Calu3 (cell line): Measurements from ENCODE around the gene AIP. TPM values are rescaled to one million over a fixed set of nuclear protein-coding genes. Genes with fewer than 3 reads are reported as not detected.
"Not testable (repeated sequence)": the region's sequence is repeated elsewhere in the genome, so short reads cannot be mapped to it uniquely, and the experiment has no call there.

Experiments
- BruUV-seq: library from RNA; stranded (reverse); fragments of 400-500 nt; replicated peaks from 2 replicates; lab custom pipeline; 2021; lab: Mats Ljungman, UMichigan
- CTCF ChIA-PET: fragments of 300-600 bp; sonication (Branson Sonifier 250); formaldehyde crosslinking; loops from one replicate; lab custom pipeline; 2022; ENCODE audit warnings: antibody characterized with exemption; lab: Charles Lee
- DNase-seq: peaks from one replicate; pipeline ENCODE4 v3.0.0; 2022
- H3K27ac Mint-ChIP-seq: one replicate; pipeline ENCODE4 v1.8.0; 2022; ENCODE audit warnings: mixed read lengths; ENCODE audit not compliant: unreplicated experiment
- H3K27me3 Mint-ChIP-seq: one replicate; pipeline ENCODE4 v1.8.0; 2022; ENCODE audit warnings: mixed read lengths; ENCODE audit not compliant: unreplicated experiment
- H3K36me3 Mint-ChIP-seq: one replicate; pipeline ENCODE4 v1.8.0; 2022; ENCODE audit warnings: mild to moderate bottlenecking, moderate library complexity, mixed read lengths; ENCODE audit not compliant: insufficient read depth, unreplicated experiment
- H3K4me1 Mint-ChIP-seq: one replicate; pipeline ENCODE4 v1.8.0; 2022; ENCODE audit warnings: mild to moderate bottlenecking, low read depth, mixed read lengths; ENCODE audit not compliant: unreplicated experiment
- H3K4me3 Mint-ChIP-seq: one replicate; pipeline ENCODE4 v1.8.0; 2022; ENCODE audit warnings: mild to moderate bottlenecking, low read depth, moderate library complexity, mixed read lengths; ENCODE audit not compliant: unreplicated experiment
- H3K9me3 Mint-ChIP-seq: one replicate; pipeline ENCODE4 v1.8.0; 2022; ENCODE audit warnings: low read depth, mixed read lengths; ENCODE audit not compliant: unreplicated experiment
- intact Hi-C: fragments of 100-400 bp; cut with micrococcal nuclease; formaldehyde crosslinking; loops from one replicate; pipeline ENCODE4 v1.10.0; 2022; ENCODE audit not compliant: unreplicated experiment
- total RNA-seq: library from RNA; stranded (reverse); gene quantifications from 2 replicates; pipeline ENCODE4 v1.2.3, GENCODE V29; 2022
- TF ChIP-seq, protein P1 (sequence below): fragments of 200-600 bp; IDR thresholded peaks from one replicate; pipeline ENCODE4 v1.8.0; 2022; ENCODE audit warnings: antibody characterized with exemption; ENCODE audit not compliant: unreplicated experiment

AIP gene
- total RNA-seq, 1 experiment from 2014 or later = 44.0 TPM

- BruUV-seq = TSS peak; percentile 15
- Mint-ChIP-seq H3K4me3 (peak within 1 kb of the TSS; percentile 85), H3K27me3 (peaks cover 10% of the 10 kb centered on the region), H3K4me1 (peaks cover 37% of the 10 kb centered on the region), H3K9me3 (no peaks in the 10 kb centered on the region), H3K27ac (peak within 1 kb of the TSS; percentile 64), H3K36me3 (peaks cover 47% of the 10 kb centered on the region)
- TF ChIP-seq, protein P1, sequence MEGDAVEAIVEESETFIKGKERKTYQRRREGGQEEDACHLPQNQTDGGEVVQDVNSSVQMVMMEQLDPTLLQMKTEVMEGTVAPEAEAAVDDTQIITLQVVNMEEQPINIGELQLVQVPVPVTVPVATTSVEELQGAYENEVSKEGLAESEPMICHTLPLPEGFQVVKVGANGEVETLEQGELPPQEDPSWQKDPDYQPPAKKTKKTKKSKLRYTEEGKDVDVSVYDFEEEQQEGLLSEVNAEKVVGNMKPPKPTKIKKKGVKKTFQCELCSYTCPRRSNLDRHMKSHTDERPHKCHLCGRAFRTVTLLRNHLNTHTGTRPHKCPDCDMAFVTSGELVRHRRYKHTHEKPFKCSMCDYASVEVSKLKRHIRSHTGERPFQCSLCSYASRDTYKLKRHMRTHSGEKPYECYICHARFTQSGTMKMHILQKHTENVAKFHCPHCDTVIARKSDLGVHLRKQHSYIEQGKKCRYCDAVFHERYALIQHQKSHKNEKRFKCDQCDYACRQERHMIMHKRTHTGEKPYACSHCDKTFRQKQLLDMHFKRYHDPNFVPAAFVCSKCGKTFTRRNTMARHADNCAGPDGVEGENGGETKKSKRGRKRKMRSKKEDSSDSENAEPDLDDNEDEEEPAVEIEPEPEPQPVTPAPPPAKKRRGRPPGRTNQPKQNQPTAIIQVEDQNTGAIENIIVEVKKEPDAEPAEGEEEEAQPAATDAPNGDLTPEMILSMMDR = peak; percentile 14
- CTCF ChIA-PET = interaction anchor here (0.6 to 2.6 kb wide), 6 partner anchors 10 to 158 kb away, joined by 3 to 10 read pairs (median 4); partner anchors contain the start of genes GPR152 and PPP1CA
- peak; percentile 93 for DNase-seq
- intact Hi-C loops = no loop called here
Measured at GRCh38 chr11:67468759-67469507, 13.9 kb upstream of the AIP start, which contains the start of gene TMEM134. TMEM134 (minus strand) TSS chr11:67469251; CDS start chr11:67469192, 59 bp downstream.

- Mint-ChIP-seq H3K27ac (no peak overlapping the region), H3K36me3 (peaks cover 42% of the 10 kb centered on the region), H3K9me3 (no peaks in the 10 kb centered on the region), H3K27me3 (peaks cover 10% of the 10 kb centered on the region), H3K4me1 (peaks cover 32% of the 10 kb centered on the region), H3K4me3 (peak overlapping the region; percentile 85)
- no TSS peak for BruUV-seq
- intact Hi-C loops = no loop called here
- TF ChIP-seq, protein P1 = no peak
- CTCF ChIA-PET = interaction anchor here (0.6 to 2.6 kb wide), 3 partner anchors 9 to 68 kb away, joined by 3 to 10 read pairs (median 4); partner anchors contain the start of genes GPR152 and PPP1CA
- DNase-seq = no peak
Measured at GRCh38 chr11:67469508-67469811, 13.4 kb upstream of the AIP start.

- peaks cover 10% of the 10 kb centered on the region for H3K27me3 Mint-ChIP-seq
Measured at GRCh38 chr11:67470337-67471002, 12.4 kb upstream of the AIP start.

GRCh38 chr11:67472882-67473281, 9.9 kb upstream of the AIP start:
- Mint-ChIP-seq H3K9me3 (no peaks in the 10 kb centered on the region), H3K27ac (no peak overlapping the region), H3K4me1 (peaks cover 14% of the 10 kb centered on the region), H3K36me3 (peaks cover 19% of the 10 kb centered on the region), H3K27me3 (peaks cover 10% of the 10 kb centered on the region), H3K4me3 (no peak overlapping the region)
- CTCF ChIA-PET = interaction anchor here (0.6 kb wide), 1 partner anchor 1218 kb away, joined by 4 read pairs; no protein-coding TSS in a partner anchor
- intact Hi-C loops = no loop called here
- TF ChIP-seq, protein P1 = no peak
- no TSS peak for BruUV-seq
- no peak for DNase-seq

More at GRCh38 chr11:67470337-67471002, 12.4 kb upstream of the AIP start:
- peak overlapping the region; percentile 26 for H3K27ac Mint-ChIP-seq
- DNase-seq = no peak
- no peaks in the 10 kb centered on the region for H3K9me3 Mint-ChIP-seq
- no TSS peak for BruUV-seq
- TF ChIP-seq, protein P1 = no peak
- peaks cover 25% of the 10 kb centered on the region for H3K4me1 Mint-ChIP-seq
- H3K4me3 Mint-ChIP-seq = no peak overlapping the region
- CTCF ChIA-PET = interaction anchor here (2.6 kb wide), 1 partner anchor 18 kb away, joined by 10 read pairs; the partner anchor contains the start of gene GPR152
- intact Hi-C loops = no loop called here
- peaks cover 31% of the 10 kb centered on the region for H3K36me3 Mint-ChIP-seq

DNA sequence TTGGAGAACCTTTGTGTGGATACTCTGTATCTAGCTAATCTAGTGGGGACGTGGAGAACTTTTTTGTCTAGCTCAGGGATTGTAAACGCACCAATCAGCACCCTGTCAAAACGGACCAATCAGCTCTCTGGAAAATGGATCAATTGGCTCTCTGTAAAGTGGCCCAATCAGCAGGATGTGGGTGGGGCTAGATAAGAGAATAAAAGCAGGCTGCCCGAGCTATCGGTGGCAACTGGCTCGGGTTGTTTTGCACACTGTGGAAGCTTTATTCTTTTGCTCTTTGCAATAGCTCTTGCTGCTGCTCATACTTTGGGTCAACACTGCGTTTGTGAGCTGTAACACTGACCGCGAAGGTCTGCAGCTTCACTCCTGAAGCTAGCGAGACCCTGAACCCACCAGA, 6.1 kb upstream of the AIP start:
- H3K27ac Mint-ChIP-seq, BruUV-seq, H3K27me3 Mint-ChIP-seq, H3K9me3 Mint-ChIP-seq, H3K4me3 Mint-ChIP-seq, intact Hi-C loops, DNase-seq, H3K36me3 Mint-ChIP-seq, H3K4me1 Mint-ChIP-seq: not testable (repeated sequence)
- CTCF ChIA-PET = interaction anchor here (1.3 kb wide), 1 partner anchor 152 kb away, joined by 3 read pairs; no protein-coding TSS in a partner anchor

DNA sequence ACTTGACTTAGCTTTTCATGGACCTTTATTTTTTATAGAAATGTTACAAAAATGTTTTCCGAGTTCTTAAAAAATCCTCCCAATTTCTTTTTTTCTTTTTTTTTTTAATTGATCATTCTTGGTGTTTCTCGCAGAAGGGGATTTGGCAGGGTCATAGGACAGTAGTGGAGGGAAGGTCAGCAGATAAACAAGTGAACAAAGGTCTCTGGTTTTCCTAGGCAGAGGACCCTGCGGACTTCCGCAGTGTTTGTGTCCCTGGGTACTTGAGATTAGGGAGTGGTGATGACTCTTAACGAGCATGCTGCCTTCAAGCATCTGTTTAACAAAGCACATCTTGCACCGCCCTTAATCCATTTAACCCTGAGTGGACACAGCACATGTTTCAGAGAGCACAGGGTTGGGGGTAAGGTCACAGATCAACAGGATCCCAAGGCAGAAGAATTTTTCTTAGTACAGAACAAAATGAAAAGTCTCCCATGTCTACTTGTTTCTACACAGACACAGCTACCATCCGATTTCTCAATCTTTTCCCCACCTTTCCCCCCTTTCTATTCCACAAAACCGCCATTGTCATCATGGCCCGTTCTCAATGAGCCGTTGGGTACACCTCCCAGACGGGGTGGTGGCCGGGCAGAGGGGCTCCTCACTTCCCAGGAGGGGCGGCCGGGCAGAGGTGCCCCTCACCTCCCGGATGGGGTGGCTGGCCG, 5.3 kb upstream of the AIP start:
- H3K4me1 Mint-ChIP-seq, H3K4me3 Mint-ChIP-seq, CTCF ChIA-PET, intact Hi-C loops, H3K27me3 Mint-ChIP-seq, H3K9me3 Mint-ChIP-seq, H3K27ac Mint-ChIP-seq, BruUV-seq, DNase-seq, H3K36me3 Mint-ChIP-seq: not testable (repeated sequence)
